SJCRH30 (cell line): ENCODE data around the gene TDG. TPM values are rescaled to one million over a fixed set of nuclear protein-coding genes. Genes with fewer than 3 reads are reported as not detected.

Source experiments
- DNase-seq, 2 experiments: peaks; one replicate each; pipeline ENCODE4 v3.0.0-alpha.2; 2015 to 2020
- H3K27ac ChIP-seq: fragments of 250-450 bp; sonication (Bioruptor Pico); 2 replicates; pipeline ENCODE4 v1.5.1; 2020; ENCODE audit warnings: mild to moderate bottlenecking, moderate library complexity
- H3K27me3 ChIP-seq: fragments of 250-450 bp; sonication (Bioruptor Pico); 2 replicates; pipeline ENCODE4 v1.5.1; 2020; ENCODE audit warnings: mild to moderate bottlenecking, moderate library complexity
- H3K36me3 ChIP-seq: fragments of 250-450 bp; sonication (Bioruptor Pico); 2 replicates; pipeline ENCODE4 v1.5.1; 2020; ENCODE audit warnings: mild to moderate bottlenecking, moderate library complexity
- H3K4me1 ChIP-seq: fragments of 250-450 bp; sonication (Bioruptor Pico); 2 replicates; pipeline ENCODE4 v1.5.1; 2020; ENCODE audit warnings: mild to moderate bottlenecking, moderate library complexity
- H3K4me3 ChIP-seq: fragments of 250-450 bp; sonication (Bioruptor Pico); 2 replicates; pipeline ENCODE4 v1.5.1; 2020; ENCODE audit warnings: mild to moderate bottlenecking, moderate library complexity
- H3K9me3 ChIP-seq: fragments of 250-450 bp; sonication (Bioruptor Pico); replicated peaks from 2 replicates; pipeline ENCODE4 v1.5.1; 2020; ENCODE audit warnings: mild to moderate bottlenecking, moderate library complexity
- total RNA-seq: library from RNA; depleted of rRNA; stranded (reverse); fragments of >200 nt; shearing (Covaris generic); gene quantifications from 2 replicates; pipeline ENCODE4 v1.2.3, GENCODE V29; 2014

TDG gene
- total RNA-seq, 1 experiment from 2014 or later, result 57.3 TPM

- Histone ChIP-seq H3K36me3 (peaks cover 91% of the 10 kb centered on the region), H3K9me3 (no peaks in the 10 kb centered on the region), H3K4me3 (no peak overlapping the region), H3K27me3 (no peaks in the 10 kb centered on the region), H3K27ac (no peak overlapping the region), H3K4me1 (no peaks in the 10 kb centered on the region)
- no peak for DNase-seq
These were observed 16.8 kb upstream of the TDG start for GRCh38 chr12:103948746-103949406.

- Histone ChIP-seq H3K27me3 (no peaks in the 10 kb centered on the region), H3K27ac (no peak overlapping the region), H3K9me3 (no peaks in the 10 kb centered on the region), H3K4me3 (no peak overlapping the region), H3K36me3 (peaks cover 63% of the 10 kb centered on the region), H3K4me1 (peaks cover 3% of the 10 kb centered on the region; the same call in 1 of the 2 replicates)
- DNase-seq, result no peak
These were observed 13.2 kb upstream of the TDG start for GRCh38 chr12:103952497-103952896.

- Histone ChIP-seq H3K9me3 (no peaks in the 10 kb centered on the region), H3K36me3 (peaks cover 31% of the 10 kb centered on the region), H3K4me3 (peak overlapping the region; percentile 82), H3K27me3 (no peaks in the 10 kb centered on the region), H3K27ac (peak overlapping the region; percentile 94), H3K4me1 (peaks cover 19% of the 10 kb centered on the region)
- no peak for DNase-seq
These were observed 9.7 kb upstream of the TDG start for GRCh38 chr12:103955811-103956508.

- peaks cover 26% of the 10 kb centered on the region for H3K36me3 ChIP-seq
- DNase-seq, result no peak
- no peaks in the 10 kb centered on the region for H3K9me3 ChIP-seq
- H3K27me3 ChIP-seq, result no peaks in the 10 kb centered on the region
- H3K4me3 ChIP-seq, result peak overlapping the region; percentile 82
- peak overlapping the region; percentile 94 for H3K27ac ChIP-seq
- H3K4me1 ChIP-seq, result peaks cover 22% of the 10 kb centered on the region
These were observed 9.1 kb upstream of the TDG start for GRCh38 chr12:103956509-103957027.

GRCh38 chr12:103957865-103958388, 7.7 kb upstream of the TDG start:
- no peak for DNase-seq
- Histone ChIP-seq H3K36me3 (peaks cover 13% of the 10 kb centered on the region), H3K4me1 (peaks cover 22% of the 10 kb centered on the region), H3K27ac (peak overlapping the region; percentile 94), H3K4me3 (peak overlapping the region; percentile 82), H3K27me3 (no peaks in the 10 kb centered on the region), H3K9me3 (no peaks in the 10 kb centered on the region)

- Histone ChIP-seq H3K36me3 (peaks cover 12% of the 10 kb centered on the region; the same call in 1 of the 2 replicates), H3K27ac (no peak overlapping the region), H3K4me3 (no peak overlapping the region), H3K27me3 (no peaks in the 10 kb centered on the region), H3K9me3 (no peaks in the 10 kb centered on the region), H3K4me1 (peaks cover 22% of the 10 kb centered on the region)
- no peak for DNase-seq
These were observed 7.1 kb upstream of the TDG start for GRCh38 chr12:103958621-103959020.

GRCh38 chr12:103960616-103961227, 5.0 kb upstream of the TDG start:
- Histone ChIP-seq H3K4me3 (no peak overlapping the region), H3K27ac (peak overlapping the region; percentile 58), H3K4me1 (peaks cover 21% of the 10 kb centered on the region), H3K36me3 (0 out of 2 replicates have a peak, but pooled peaks cover 3% of the 10 kb centered on the region), H3K27me3 (no peaks in the 10 kb centered on the region), H3K9me3 (no peaks in the 10 kb centered on the region)
- peak; percentile 31 to 56 for DNase-seq

GRCh38 chr12:103962493-103962892, 3.2 kb upstream of the TDG start:
- Histone ChIP-seq H3K36me3 (0 out of 2 replicates have a peak, but pooled peaks cover 3% of the 10 kb centered on the region), H3K4me1 (peaks cover 19% of the 10 kb centered on the region), H3K27me3 (no peaks in the 10 kb centered on the region), H3K27ac (no peak overlapping the region), H3K4me3 (no peak overlapping the region), H3K9me3 (no peaks in the 10 kb centered on the region)
- no peak for DNase-seq

- peaks cover 11% of the 10 kb centered on the region for H3K36me3 ChIP-seq
- no peak for DNase-seq
- peak overlapping the region; percentile 82; the same call in 1 of the 2 replicates for H3K27ac ChIP-seq
- peaks cover 14% of the 10 kb centered on the region for H3K4me1 ChIP-seq
- H3K9me3 ChIP-seq, result no peaks in the 10 kb centered on the region
- H3K4me3 ChIP-seq, result peak overlapping the region; percentile 85
- no peaks in the 10 kb centered on the region for H3K27me3 ChIP-seq
These were observed 867 bp upstream of the TDG start for GRCh38 chr12:103964805-103965204.

GRCh38 chr12:103965255-103965589, 450 bp upstream of the TDG start:
- Histone ChIP-seq H3K9me3 (no peaks in the 10 kb centered on the region), H3K27me3 (no peaks in the 10 kb centered on the region), H3K27ac (peak overlapping the region; percentile 82), H3K36me3 (peaks cover 12% of the 10 kb centered on the region), H3K4me1 (peaks cover 11% of the 10 kb centered on the region), H3K4me3 (peak overlapping the region; percentile 85)
- no peak for DNase-seq

GRCh38 chr12:103966736-103967135, 1.1 kb downstream of the TDG start:
- DNase-seq, result no peak
- Histone ChIP-seq H3K4me1 (no peaks in the 10 kb centered on the region), H3K27me3 (no peaks in the 10 kb centered on the region), H3K36me3 (peaks cover 17% of the 10 kb centered on the region), H3K4me3 (peak overlapping the region; percentile 85), H3K9me3 (no peaks in the 10 kb centered on the region), H3K27ac (peak overlapping the region; percentile 82)

GRCh38 chr12:103969391-103969790, 3.7 kb downstream of the TDG start:
- H3K4me1 ChIP-seq, result no peaks in the 10 kb centered on the region
- peaks cover 22% of the 10 kb centered on the region for H3K36me3 ChIP-seq
- no peak for DNase-seq
- H3K27ac ChIP-seq, result no peak overlapping the region
- no peaks in the 10 kb centered on the region for H3K27me3 ChIP-seq
- H3K9me3 ChIP-seq, result no peaks in the 10 kb centered on the region
- no peak overlapping the region for H3K4me3 ChIP-seq

GRCh38 chr12:103973909-103974308, 8.2 kb downstream of the TDG start:
- Histone ChIP-seq H3K36me3 (peaks cover 32% of the 10 kb centered on the region), H3K4me1 (no peaks in the 10 kb centered on the region), H3K9me3 (no peaks in the 10 kb centered on the region), H3K27ac (no peak overlapping the region), H3K4me3 (no peak overlapping the region), H3K27me3 (no peaks in the 10 kb centered on the region)
- DNase-seq, result no peak

GRCh38 chr12:103975368-103975767, 9.7 kb downstream of the TDG start:
- peaks cover 34% of the 10 kb centered on the region for H3K36me3 ChIP-seq

More at GRCh38 chr12:103975368-103975767, 9.7 kb downstream of the TDG start:
- DNase-seq, result no peak
- H3K27me3 ChIP-seq, result no peaks in the 10 kb centered on the region
- no peaks in the 10 kb centered on the region for H3K9me3 ChIP-seq
- H3K4me1 ChIP-seq, result no peaks in the 10 kb centered on the region
- H3K27ac ChIP-seq, result no peak overlapping the region
- no peak overlapping the region for H3K4me3 ChIP-seq
